Ramos (cell line): ENCODE results near the gene MPND.

Source experiments
- in situ Hi-C: fragments of 300-500 bp; cut with MboI; formaldehyde crosslinking; loops from one replicate; pipeline ENCODE4 v1.14.3; 2022; ENCODE audit warnings: low sequenced_read_pairs; ENCODE audit not compliant: unreplicated experiment

MPND gene

DNA sequence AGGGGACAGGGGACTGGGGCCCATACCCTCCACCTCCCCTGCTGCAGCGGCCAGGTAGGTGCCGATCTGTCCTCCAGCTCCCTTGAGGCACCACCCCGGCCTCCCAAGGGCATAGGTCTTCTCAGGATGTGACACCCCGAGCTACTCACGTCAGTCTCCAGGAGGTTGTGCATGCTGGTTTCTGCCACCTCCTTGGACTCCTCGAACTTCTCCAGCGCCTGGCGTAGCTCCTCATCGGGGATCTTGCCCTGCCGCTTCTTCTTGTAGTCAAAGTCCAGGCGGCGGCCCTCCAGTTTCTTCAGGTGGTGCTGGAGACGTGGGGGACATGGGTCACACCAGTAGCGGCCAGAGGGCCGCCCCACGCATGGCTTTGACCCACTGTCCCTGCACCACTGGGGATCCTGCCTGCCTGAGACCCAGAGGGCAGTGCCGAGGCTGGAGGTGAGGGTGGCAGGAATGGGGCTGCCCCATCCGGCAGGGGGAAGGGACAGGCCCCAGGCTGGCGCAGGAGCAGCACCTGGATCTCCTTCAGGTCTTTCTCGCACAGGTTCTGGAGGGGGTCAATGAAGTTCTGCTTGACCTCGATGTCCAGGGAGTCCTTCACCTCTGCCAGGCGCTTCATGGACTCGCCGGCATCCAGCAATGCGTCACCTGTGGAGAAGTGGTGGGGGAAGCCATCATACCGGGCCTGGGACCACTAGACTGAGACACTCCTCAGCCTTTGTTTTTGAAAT is 20.4 kb downstream of the MPND start:
- in situ Hi-C loops = no loop called here

GRCh38 chr19:4365341-4365740 is 22.0 kb downstream of the MPND start:
- in situ Hi-C loops = no loop called here

- in situ Hi-C loops = no loop called here
These were observed 22.7 kb downstream of the MPND start for GRCh38 chr19:4365791-4366665.

DNA sequence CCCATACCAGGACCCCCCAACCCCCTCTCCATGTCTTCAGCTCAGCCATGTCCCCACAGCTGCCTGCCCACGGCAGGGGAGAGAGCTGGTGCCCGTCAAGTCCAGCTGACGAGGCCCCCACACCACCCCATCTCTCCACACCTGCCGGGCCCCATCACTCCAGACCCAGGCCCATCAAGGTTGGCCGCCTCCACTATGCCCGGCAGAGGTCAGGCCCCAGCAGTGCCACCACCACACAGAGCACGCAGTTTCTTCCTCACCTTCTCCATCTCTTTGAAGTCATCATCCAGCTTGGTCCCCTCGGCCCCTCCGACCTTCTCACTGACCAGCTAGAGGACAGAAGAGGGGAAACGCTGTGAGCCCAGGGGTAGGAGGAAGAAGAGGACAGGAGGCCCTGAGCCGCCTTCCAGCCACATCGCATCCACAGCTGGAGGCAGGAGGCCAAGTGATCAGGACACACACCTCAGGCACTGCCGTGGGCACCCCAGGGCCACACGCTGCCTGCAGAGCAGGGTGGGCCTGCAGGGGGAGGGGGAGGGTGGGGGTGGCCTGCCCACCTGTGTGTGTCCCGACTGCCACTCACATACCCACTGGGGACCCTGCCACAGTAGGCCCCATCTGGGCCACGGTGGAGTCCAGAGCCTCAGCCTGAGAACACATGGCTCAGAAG is 23.4 kb downstream of the MPND start:
- in situ Hi-C loops = no loop called here

DNA sequence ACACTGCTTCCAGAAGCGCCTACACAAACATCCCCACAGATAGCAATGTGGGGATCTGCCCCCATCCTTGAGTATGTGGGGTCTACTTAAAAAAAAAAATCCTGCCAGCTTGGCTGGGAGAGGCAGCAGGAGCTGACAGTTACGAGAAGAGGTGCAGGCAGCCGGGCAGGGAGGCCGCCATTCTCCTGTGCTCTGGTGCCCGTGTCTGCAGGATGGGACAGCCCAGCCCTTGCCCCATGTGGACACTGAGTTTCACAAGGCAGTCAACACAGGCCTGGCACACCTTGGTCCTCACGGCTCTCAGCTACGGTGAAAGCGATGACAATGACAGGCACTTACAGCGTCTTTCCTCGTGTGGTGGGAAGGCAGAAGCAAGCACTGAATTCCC is 24.0 kb downstream of the MPND start:
- in situ Hi-C loops = no loop called here

- in situ Hi-C loops = no loop called here
These were observed 24.4 kb downstream of the MPND start for GRCh38 chr19:4367781-4368127.

DNA sequence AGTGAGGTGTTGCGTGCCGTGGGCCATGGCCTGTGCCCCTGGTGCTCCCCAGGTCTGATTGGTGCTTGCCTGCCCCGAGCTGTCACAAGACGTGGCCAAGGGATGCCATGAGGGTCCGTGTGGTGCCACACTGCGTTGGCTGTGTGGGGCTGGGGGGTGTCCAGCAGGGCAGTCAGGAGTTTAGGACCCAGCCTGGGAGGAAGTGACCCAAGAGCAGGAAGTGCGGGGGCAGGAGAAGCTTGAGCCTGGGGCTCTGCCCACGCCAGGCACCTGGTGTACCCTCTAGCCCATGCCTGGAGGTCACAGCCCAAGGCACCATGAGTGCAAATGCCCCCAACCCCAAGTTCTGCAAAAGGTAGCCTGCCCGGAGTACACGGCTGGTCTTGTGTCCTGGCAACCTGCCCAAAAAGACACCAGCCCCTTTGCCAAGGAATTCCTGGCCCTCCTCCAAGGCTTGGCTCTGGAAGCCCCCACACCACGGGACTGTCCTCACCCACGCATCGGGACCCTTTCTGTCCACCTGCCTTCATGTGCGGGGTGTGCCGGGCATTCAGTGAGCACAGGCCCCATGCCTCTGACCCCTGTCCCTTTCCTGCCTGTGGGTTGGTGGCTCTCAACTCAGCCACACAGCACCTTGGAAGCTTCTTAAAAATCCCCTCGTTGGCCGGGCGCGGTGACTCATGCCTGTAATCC is 24.9 kb downstream of the MPND start:
- in situ Hi-C loops = no loop called here

GRCh38 chr19:4369109-4369887 is 25.9 kb downstream of the MPND start:
- in situ Hi-C loops = no loop called here

DNA sequence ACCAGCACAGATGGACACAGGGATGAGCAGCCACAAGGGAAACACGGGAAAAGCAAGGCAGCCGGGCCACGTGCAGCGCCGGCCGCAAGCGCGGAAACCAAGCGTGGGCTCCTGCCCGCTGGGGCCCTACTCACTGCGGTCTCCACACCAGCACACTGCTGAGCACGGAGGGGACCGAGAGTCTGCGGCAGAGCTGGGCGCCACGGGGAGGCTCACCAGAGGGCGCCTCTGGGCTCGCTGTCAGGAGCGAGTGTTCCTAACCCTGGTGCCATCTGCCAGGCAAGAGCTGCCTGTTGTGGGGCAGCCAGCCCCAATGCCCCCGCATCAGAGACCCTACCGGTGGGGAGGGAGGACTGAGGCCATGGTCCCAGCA is 26.5 kb downstream of the MPND start:
- in situ Hi-C loops = no loop called here

GRCh38 chr19:4370418-4371041 is 27.2 kb downstream of the MPND start:
- in situ Hi-C loops = no loop called here

DNA sequence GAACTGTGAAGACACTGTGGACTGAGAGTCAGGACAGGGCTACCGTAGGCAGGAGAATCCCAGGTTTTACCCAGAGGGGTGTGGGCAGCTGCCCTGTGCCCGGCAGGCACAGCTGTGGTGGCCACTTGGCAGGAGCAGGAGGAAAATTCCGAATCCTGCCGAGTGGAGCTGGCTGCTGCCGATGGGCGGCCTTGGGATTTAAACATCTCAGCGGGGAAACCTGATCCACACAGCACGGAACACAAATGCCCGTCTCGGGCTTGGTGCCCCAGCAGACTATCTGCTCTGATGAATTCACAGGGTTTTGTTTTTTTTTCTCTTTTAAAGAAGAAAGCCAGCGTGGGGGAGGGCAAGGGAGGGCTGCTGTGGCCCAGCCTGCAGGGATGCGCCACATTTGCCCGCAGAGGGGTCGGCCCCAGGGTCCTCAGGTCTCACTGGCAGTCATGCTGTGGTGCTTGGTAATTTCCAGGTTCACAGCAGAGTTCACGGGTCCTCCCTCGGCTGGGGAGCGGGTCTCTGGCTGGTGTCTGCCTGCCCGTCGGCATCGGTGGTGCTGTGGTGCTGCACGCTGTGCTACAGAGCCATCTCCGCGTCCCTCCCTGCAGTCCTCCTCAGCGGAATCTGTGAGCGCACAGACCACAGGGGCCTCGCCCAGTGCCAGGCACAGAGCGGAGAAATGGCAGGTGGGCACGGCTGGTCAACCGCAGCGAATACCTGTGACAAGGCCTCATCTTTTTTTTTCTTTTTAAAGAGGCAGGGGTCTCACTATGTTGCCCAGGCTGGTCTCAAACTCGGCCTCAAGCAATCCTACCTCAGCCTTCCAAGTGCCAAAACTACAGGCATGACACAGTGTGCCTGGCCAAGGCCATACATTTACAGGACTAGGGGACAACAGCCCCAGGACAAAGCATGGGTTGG is 28.1 kb downstream of the MPND start:
- in situ Hi-C loops = no loop called here

DNA sequence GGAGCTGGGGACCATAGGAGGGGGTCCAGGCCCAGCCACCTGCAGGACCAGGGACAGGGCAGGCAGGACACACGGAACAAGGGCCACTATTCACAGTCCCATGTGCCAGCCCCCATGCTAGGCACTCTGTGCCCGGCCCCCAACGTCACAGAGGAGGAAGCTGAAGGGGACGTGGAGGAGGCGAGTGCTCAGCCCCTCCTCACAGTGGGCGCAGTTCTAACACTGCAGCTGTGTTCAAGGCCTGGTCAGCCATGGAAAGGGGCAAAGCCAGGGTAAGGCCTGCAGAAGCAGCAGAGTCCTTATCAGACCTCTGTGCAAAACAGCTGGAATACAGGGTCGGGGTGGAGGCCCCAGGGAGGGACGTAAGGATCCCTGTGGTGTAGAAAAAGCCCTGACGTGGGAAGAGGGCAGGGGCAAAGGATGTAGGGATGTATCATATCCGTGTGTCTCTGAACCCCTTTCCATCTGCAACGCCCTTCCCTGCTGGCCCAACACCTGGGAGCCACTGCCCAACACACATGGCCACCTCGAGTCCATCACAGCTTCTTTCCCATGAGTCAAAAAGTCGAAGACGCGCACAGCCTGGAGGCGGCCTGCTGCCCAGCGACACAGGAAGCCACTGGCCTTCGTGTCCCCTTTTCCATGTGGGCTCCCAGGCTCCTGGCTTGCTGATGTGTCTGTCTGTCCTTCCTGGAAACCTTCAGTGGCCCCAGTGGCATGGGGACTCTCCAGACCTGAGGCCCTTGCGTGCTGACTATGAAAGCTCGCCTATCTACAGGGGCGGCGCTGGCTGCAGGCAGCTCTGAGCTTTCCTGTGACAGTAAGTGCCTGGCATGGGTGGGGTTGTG is 29.0 kb downstream of the MPND start:
- in situ Hi-C loops = no loop called here

DNA sequence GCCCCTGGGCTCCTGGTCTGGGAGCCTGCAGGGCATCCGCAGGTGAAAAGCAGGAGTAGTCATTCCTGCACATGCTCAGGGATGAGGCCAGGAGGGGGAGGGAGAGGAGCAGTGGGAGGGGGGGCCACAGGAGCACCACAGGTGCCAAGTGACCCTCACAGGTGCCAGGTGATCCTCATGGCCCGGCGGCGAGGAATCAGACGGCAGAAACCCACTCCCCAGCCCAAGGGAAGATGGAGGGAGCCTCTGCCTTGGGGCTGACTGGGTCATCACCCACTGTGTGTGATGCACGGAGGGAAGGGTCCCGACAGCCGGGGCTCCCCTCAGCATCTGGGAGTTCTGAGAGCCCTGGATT is 29.6 kb downstream of the MPND start:
- in situ Hi-C loops = no loop called here

- in situ Hi-C loops = no loop called here
These were observed 30.5 kb downstream of the MPND start for GRCh38 chr19:4373601-4374497.

DNA sequence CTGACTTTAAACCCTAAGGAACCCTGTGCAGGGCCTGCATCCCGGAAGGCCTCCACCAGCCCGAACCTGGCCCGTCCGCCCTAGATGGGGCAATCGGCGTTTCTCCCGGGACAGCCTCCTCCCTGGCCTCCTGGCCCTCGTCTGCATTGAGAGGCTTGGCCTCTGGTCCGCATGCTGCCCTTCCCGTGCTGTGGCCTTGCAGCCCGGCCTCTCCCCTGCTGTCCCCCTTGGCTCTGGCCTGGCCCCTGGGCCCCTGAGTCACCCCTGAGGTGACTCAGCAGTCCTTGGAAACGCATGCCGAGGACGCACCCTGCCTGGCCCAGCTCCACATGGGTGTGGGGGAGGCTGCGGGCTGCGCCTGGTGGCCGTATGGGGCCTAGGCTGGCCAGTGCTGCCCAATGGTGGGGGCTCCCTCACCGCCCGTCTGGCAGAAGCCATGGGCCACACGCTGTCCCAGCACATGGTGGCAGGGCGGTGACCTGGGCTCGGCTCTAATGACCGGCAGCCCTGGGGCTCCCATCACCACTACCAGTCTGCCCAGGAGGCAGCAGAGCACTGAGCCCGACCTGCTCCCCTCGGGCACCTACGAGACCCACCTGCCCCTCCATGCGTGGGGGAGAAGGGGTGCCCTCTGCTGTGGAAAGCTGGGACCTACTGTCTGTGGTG is 31.3 kb downstream of the MPND start:
- in situ Hi-C loops = no loop called here
